SK-N-SH (cell line): Measurements from ENCODE around the gene B3GNT4. TPM values are rescaled to one million over a fixed set of nuclear protein-coding genes. Genes with fewer than 3 reads are reported as not detected.

Experiments
- CTCF ChIA-PET: fragments of 300-600, 350-600 bp; formaldehyde crosslinking; extraction: SDS; loops from one replicate; lab custom pipeline; 2021; lab: Yijun Ruan, JAX
- POLR2A ChIA-PET: fragments of 350-600 bp; sonication (Branson Sonifier 250); formaldehyde crosslinking; extraction: SDS; loops from one replicate; lab custom pipeline; 2020; ENCODE audit warnings: antibody characterized with exemption, inconsistent platforms; lab: Yijun Ruan, JAX
- DNase-seq: peaks from one replicate; pipeline ENCODE4 v3.0.0; 2012
- H2AFZ ChIP-seq: fragments of 200-600 bp; sonication (generic); 2 replicates; pipeline ENCODE4 v1.8.1; 2016; ENCODE audit warnings: antibody characterized with exemption, mild to moderate bottlenecking, low read depth
- H3F3A ChIP-seq: fragments of 200-600 bp; sonication (generic); replicated peaks from 2 replicates; pipeline ENCODE3; 2016; ENCODE audit warnings: antibody characterized with exemption, mild to moderate bottlenecking; ENCODE audit not compliant: insufficient read depth
- H3K27ac ChIP-seq, 2 experiments: fragments of 200-500 bp in 1 of 2; fragments of 200-600 bp in 1 of 2; sonication (Bioruptor generic) in 1 of 2; sonication (generic), shearing (Covaris generic) in 1 of 2; 2 replicates each; pipeline versions ENCODE4 v1.5.1 to v1.6.1; 2014 to 2016; ENCODE audit warnings: low read depth in 2 of 2, inconsistent platforms in 1 of 2, low read length in 1 of 2, mild to moderate bottlenecking in 1 of 2, mixed read lengths in 1 of 2
- H3K27me3 ChIP-seq: fragments of 200-600 bp; sonication (generic), shearing (Covaris generic); 2 replicates; pipeline ENCODE4 v1.6.1; 2016; ENCODE audit warnings: mixed run types; ENCODE audit not compliant: insufficient read depth
- H3K36me3 ChIP-seq, 2 experiments: fragments of 200-500 bp in 1 of 2; fragments of 200-600 bp in 1 of 2; sonication (Bioruptor generic) in 1 of 2; sonication (generic) in 1 of 2; replicated peaks in 1 of 2; 2 replicates each; pipeline versions ENCODE3 to v1.5.1; 2014 to 2016; ENCODE audit warnings: low read length in 1 of 2, mild to moderate bottlenecking in 1 of 2; ENCODE audit not compliant: insufficient read depth in 2 of 2, control insufficient read depth in 1 of 2
- H3K4me1 ChIP-seq, 2 experiments: fragments of 200-500 bp in 1 of 2; fragments of 200-600 bp in 1 of 2; sonication (Bioruptor generic) in 1 of 2; sonication (generic), shearing (Covaris generic) in 1 of 2; 2 replicates each; pipeline versions ENCODE4 v1.5.1 to v1.6.1; 2014 to 2016; ENCODE audit warnings: low read depth in 1 of 2, low read length in 1 of 2, mixed run types in 1 of 2; ENCODE audit not compliant: insufficient read depth in 2 of 2, control insufficient read depth in 1 of 2
- H3K4me2 ChIP-seq: fragments of 200-600 bp; sonication (generic), shearing (Covaris generic); 2 replicates; pipeline ENCODE4 v1.6.1; 2017; ENCODE audit warnings: mixed run types
- H3K4me3 ChIP-seq, 2 experiments: fragments of 200-500 bp in 1 of 2; fragments of 200-600 bp in 1 of 2; sonication (Bioruptor generic) in 1 of 2; sonication (generic), shearing (Covaris generic) in 1 of 2; 2 replicates each; pipeline versions ENCODE4 v1.5.1 to v1.8.1; 2014 to 2016; ENCODE audit warnings: low read depth in 2 of 2, inconsistent platforms in 1 of 2, low read length in 1 of 2, mild to moderate bottlenecking in 1 of 2, mixed read lengths in 1 of 2, moderate library complexity in 1 of 2
- H3K79me2 ChIP-seq: fragments of 200-600 bp; sonication (generic); 2 replicates; pipeline ENCODE4 v1.8.1; 2017; ENCODE audit warnings: mild to moderate bottlenecking; ENCODE audit not compliant: insufficient read depth
- H3K9ac ChIP-seq: fragments of 200-600 bp; sonication (generic); 2 replicates; pipeline ENCODE4 v1.6.1; 2017; ENCODE audit warnings: mixed run types
- H3K9me2 ChIP-seq: fragments of 200-600 bp; sonication (generic); 2 replicates; pipeline ENCODE4 v1.6.1; 2017; ENCODE audit warnings: mixed run types
- H3K9me3 ChIP-seq: fragments of 200-600 bp; sonication (generic); 2 replicates; pipeline ENCODE4 v1.6.1; 2017; ENCODE audit warnings: mixed run types, mild to moderate bottlenecking, moderate library complexity
- H4K20me1 ChIP-seq: fragments of 200-600 bp; sonication (generic); 2 replicates; pipeline ENCODE4 v1.6.1; 2017; ENCODE audit warnings: mild to moderate bottlenecking, mixed run types; ENCODE audit not compliant: insufficient read depth
- CTCF ChIP-seq: fragments of 200-600 bp; sonication (generic); IDR thresholded peaks from 2 replicates; pipeline ENCODE4 v1.6.1; 2017; ENCODE audit warnings: antibody characterized with exemption, mild to moderate bottlenecking, moderate library complexity
- EZH2phosphoT487 ChIP-seq: fragments of 200-600 bp; sonication (generic); IDR thresholded peaks from 2 replicates; pipeline ENCODE4 v1.6.1; 2017; ENCODE audit warnings: low read depth, mixed run types, mild to moderate bottlenecking, antibody characterized with exemption, moderate library complexity, borderline replicate concordance
- FOSL2 ChIP-seq: IDR thresholded peaks from 2 replicates; pipeline ENCODE4 v1.4.0; 2012; ENCODE audit warnings: low read depth, mild to moderate bottlenecking, moderate library complexity, borderline replicate concordance
- GABPA ChIP-seq: IDR thresholded peaks from 2 replicates; pipeline ENCODE4 v1.4.0; 2012; ENCODE audit warnings: low read depth, mild to moderate bottlenecking
- MEF2A ChIP-seq: IDR thresholded peaks from 2 replicates; pipeline ENCODE4 v1.4.0; 2012; ENCODE audit warnings: low read depth, borderline replicate concordance
- NFIC ChIP-seq: IDR thresholded peaks from 2 replicates; pipeline ENCODE4 v1.4.0; 2012; ENCODE audit warnings: borderline replicate concordance
- RAD21 ChIP-seq: IDR thresholded peaks from 2 replicates; pipeline ENCODE4 v1.6.1; 2012; ENCODE audit warnings: mild to moderate bottlenecking, low read length
- RFX5 ChIP-seq: IDR thresholded peaks from 2 replicates; pipeline ENCODE4 v1.6.1; 2012; ENCODE audit warnings: mild to moderate bottlenecking, improper control_type of control experiment, low read length
- SIN3A ChIP-seq: IDR thresholded peaks from 2 replicates; pipeline ENCODE4 v1.6.1; 2012; ENCODE audit warnings: low read depth, mild to moderate bottlenecking, low read length, moderate library complexity, borderline replicate concordance
- TEAD4 ChIP-seq: IDR thresholded peaks from 2 replicates; pipeline ENCODE4 v1.4.0; 2012; ENCODE audit warnings: mild to moderate bottlenecking, borderline replicate concordance; ENCODE audit not compliant: insufficient read depth
- YY1 ChIP-seq: IDR thresholded peaks from 2 replicates; pipeline ENCODE4 v1.4.0; 2012; ENCODE audit warnings: low read depth, mild to moderate bottlenecking
- WGBS: methylation state at CpG from one replicate; pipeline ENCODE4 v1.1.6; 2017; ENCODE audit warnings: low lambda C conversion rate; 5-methylcytosine and 5-hydroxymethylcytosine counted together
- polyA plus RNA-seq, 3 experiments: library from polyadenylated mRNA; depleted of rRNA; stranded (reverse); fragments of >200 nt; gene quantifications; 2 replicates each; pipeline ENCODE4 v1.2.3, GENCODE V29; 2012
- TF ChIP-seq, protein P1 (sequence below): IDR thresholded peaks from 2 replicates; pipeline ENCODE4; 2012
- TF ChIP-seq, protein P2 (sequence below): fragments of 150-350 bp; IDR thresholded peaks from 2 replicates; pipeline ENCODE4 v1.6.1; 2017; ENCODE audit warnings: antibody characterized with exemption, low read length, low read depth, borderline replicate concordance
- TF ChIP-seq, protein P3 (sequence below): fragments of 150-350 bp; IDR thresholded peaks from 2 replicates; pipeline ENCODE4 v1.6.1; 2016; ENCODE audit warnings: mild to moderate bottlenecking, low read depth, low read length
- TF ChIP-seq, protein P4 (sequence below): IDR thresholded peaks from 2 replicates; pipeline ENCODE4 v1.4.0; 2012; ENCODE audit warnings: low read depth, borderline replicate concordance

Gene B3GNT4
- polyA plus RNA-seq, 1 of the 3 experiments (the other 2 are of a cell fraction) = 0.81 TPM

GRCh38 chr12:122185494-122186082, 17.9 kb upstream of the B3GNT4 start:
- no peaks in the 10 kb centered on the region for H3K27me3 ChIP-seq
- no peak for TF ChIP-seq SIN3A
- no peak overlapping the region for H3K4me2 ChIP-seq
- no peak for DNase-seq
- 95% methylated on average over 10 of the region's 10 CpGs for WGBS
- no peaks in the 10 kb centered on the region for H3K79me2 ChIP-seq
- no peaks in the 10 kb centered on the region for H3K9me3 ChIP-seq
- ChIA-PET POLR2A (no interaction called here), CTCF (interaction anchor here (2.0 kb wide), 1 partner anchor 171 kb away, joined by 5 read pairs; no protein-coding TSS in a partner anchor)
- H3K9me2 ChIP-seq = no peaks in the 10 kb centered on the region
- no peak overlapping the region for H3K9ac ChIP-seq
- H3K4me1 ChIP-seq = no peaks in the 10 kb centered on the region; a peak in 1 of 4 replicates
- peaks cover under 1% of the 10 kb centered on the region for H3F3A ChIP-seq
- no peaks in the 10 kb centered on the region for H4K20me1 ChIP-seq
- H3K4me3 ChIP-seq = no peak overlapping the region
- no peak overlapping the region for H3K27ac ChIP-seq
- no peaks in the 10 kb centered on the region for H3K36me3 ChIP-seq
- no peak overlapping the region for H2AFZ ChIP-seq

DNA sequence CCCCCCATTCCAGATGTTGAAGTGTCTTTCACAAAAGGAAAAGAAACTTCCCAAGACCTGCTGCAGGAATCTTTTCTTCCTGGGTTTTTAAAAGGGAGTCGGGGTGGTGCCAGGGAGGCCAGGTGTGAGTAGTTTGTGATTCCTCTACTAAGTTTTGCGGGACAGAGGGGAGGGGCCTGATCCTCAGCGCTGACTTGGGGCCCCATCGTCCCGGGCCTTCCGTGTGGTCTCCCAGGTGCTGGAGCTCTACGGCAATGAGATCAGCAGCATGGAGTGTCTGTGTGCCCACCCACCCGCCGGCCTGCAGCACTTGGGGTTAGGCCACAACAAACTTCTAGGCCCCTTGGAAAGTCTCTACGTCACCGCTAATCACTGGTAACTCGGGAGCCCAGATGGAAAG, 16.0 kb upstream of the B3GNT4 start:
- Histone ChIP-seq H3K27ac (no peak overlapping the region), H3K27me3 (no peaks in the 10 kb centered on the region), H3K9ac (no peak overlapping the region), H3K79me2 (no peaks in the 10 kb centered on the region), H3K4me1 (no peaks in the 10 kb centered on the region; a peak in 1 of 4 replicates), H2AFZ (no peak overlapping the region), H3K9me2 (no peaks in the 10 kb centered on the region), H4K20me1 (no peaks in the 10 kb centered on the region), H3F3A (no peaks in the 10 kb centered on the region), H3K9me3 (no peaks in the 10 kb centered on the region), H3K4me2 (no peak overlapping the region), H3K4me3 (no peak overlapping the region), H3K36me3 (no peaks in the 10 kb centered on the region)
- POLR2A ChIA-PET = no interaction called here
- DNase-seq = no peak
- CTCF ChIA-PET = interaction anchor here (1.1 kb wide), 2 partner anchors 28 to 64 kb away, joined by 3 read pairs; no protein-coding TSS in a partner anchor
- TF ChIP-seq, protein P1, sequence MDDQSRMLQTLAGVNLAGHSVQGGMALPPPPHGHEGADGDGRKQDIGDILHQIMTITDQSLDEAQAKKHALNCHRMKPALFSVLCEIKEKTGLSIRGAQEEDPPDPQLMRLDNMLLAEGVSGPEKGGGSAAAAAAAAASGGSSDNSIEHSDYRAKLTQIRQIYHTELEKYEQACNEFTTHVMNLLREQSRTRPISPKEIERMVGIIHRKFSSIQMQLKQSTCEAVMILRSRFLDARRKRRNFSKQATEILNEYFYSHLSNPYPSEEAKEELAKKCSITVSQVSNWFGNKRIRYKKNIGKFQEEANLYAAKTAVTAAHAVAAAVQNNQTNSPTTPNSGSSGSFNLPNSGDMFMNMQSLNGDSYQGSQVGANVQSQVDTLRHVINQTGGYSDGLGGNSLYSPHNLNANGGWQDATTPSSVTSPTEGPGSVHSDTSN = no peak
- TF ChIP-seq, protein P2, sequence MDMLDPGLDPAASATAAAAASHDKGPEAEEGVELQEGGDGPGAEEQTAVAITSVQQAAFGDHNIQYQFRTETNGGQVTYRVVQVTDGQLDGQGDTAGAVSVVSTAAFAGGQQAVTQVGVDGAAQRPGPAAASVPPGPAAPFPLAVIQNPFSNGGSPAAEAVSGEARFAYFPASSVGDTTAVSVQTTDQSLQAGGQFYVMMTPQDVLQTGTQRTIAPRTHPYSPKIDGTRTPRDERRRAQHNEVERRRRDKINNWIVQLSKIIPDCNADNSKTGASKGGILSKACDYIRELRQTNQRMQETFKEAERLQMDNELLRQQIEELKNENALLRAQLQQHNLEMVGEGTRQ = no peak
- TF ChIP-seq SIN3A (no peak), FOSL2 (no peak), NFIC (no peak), YY1 (no peak), EZH2phosphoT487 (no peak), TEAD4 (no peak), RFX5 (no peak), RAD21 (no peak), CTCF (no peak), GABPA (no peak), MEF2A (no peak)
- TF ChIP-seq, protein P3, sequence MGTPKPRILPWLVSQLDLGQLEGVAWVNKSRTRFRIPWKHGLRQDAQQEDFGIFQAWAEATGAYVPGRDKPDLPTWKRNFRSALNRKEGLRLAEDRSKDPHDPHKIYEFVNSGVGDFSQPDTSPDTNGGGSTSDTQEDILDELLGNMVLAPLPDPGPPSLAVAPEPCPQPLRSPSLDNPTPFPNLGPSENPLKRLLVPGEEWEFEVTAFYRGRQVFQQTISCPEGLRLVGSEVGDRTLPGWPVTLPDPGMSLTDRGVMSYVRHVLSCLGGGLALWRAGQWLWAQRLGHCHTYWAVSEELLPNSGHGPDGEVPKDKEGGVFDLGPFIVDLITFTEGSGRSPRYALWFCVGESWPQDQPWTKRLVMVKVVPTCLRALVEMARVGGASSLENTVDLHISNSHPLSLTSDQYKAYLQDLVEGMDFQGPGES = no peak
- TF ChIP-seq, protein P4, sequence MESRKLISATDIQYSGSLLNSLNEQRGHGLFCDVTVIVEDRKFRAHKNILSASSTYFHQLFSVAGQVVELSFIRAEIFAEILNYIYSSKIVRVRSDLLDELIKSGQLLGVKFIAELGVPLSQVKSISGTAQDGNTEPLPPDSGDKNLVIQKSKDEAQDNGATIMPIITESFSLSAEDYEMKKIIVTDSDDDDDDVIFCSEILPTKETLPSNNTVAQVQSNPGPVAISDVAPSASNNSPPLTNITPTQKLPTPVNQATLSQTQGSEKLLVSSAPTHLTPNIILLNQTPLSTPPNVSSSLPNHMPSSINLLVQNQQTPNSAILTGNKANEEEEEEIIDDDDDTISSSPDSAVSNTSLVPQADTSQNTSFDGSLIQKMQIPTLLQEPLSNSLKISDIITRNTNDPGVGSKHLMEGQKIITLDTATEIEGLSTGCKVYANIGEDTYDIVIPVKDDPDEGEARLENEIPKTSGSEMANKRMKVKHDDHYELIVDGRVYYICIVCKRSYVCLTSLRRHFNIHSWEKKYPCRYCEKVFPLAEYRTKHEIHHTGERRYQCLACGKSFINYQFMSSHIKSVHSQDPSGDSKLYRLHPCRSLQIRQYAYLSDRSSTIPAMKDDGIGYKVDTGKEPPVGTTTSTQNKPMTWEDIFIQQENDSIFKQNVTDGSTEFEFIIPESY = no peak
- TF ChIP-seq, all 33 proteins: peak for 0
- WGBS = 94% methylated on average over 10 of the region's 12 CpGs
